NCI-H524 treated with DMSO at 0.1 percent for 48 hours (cell line): ENCODE data around the gene IRF2.

Experiments used
- DNase-seq: peaks from one replicate; lab custom pipeline; 2025; lab: John Stamatoyannopoulos, UW

IRF2 gene

GRCh38 chr4:184368290-184368689, 106.1 kb downstream of the IRF2 start:
- no peak for DNase-seq

- DNase-seq, result no peak
These were observed 110.0 kb downstream of the IRF2 start for GRCh38 chr4:184364100-184364921.

DNA sequence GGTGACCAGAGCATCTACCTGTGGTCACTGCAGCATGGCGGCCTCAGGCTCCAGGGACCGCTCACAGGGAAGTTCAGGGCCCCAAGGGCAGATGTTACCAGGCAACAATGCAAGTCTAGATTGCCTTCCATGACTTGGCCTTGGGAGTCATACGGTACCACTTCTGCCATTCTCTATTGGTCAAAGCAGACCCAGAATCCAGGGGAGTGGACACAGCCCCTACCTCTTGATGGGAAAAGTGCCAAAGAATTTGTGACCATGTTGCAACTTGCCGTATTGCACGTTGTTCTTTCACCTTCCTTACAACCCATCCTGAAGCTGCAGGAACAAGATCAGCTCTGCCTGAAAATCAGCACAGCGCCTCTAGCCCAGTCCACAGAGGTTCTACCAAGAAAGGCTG, 111.1 kb downstream of the IRF2 start:
- DNase-seq, result no peak

DNA sequence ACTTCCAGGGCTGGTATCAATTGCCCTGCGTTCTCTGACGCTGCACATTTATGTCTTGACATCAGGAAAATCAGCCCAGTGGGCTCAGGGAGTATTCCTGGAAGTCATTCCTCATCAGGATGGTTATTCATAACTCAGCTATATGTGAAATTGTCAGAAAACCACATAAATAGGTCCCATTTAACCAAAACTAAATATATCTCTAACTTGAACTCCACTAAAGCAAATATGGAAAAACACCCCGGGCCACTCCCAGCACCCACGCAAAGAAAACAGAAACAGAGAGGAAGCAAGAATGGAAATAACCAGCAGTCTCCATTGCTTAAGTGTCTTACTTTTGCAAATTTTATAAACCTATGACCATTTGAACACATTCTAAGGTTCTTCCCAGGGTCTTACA, 112.0 kb downstream of the IRF2 start:
- no peak for DNase-seq

DNA sequence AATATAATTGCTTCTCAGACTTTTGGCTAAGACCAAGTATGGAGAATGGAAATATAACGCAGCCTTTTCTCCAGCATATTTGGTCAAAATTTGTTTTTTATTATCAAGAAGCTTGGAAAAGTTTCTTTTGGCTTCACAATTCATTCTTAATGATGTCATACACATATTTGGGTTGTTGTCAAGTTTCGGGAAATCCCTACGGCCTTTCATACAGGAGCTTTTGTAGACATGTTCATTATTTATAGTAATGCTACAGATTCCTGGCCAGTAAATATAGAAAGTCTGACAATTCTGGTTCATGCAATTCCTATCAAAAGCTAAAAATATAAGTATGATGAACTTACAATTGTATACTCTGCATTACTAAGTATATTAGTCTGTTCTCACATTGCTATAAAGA, 112.9 kb downstream of the IRF2 start:
- DNase-seq, result no peak

DNA sequence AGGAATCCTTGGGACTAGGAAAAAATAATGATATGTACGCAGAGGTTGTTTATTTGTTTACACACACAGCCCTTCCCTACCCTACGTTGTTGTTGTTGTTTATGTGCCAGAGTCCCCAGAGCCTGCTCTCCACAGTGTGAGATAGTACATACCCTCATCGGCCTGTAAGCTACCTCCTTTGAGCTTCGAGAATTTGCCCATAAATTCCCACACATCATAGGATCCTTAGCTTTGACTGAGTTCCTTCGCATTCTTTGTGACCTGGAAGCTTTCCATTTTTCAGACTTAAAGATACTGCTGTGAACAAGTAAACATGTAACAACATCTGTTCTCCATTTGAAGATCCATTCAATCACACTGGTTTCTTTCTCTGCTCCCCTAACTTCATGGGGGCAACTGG, 114.5 kb downstream of the IRF2 start:
- DNase-seq, result no peak

- no peak for DNase-seq
These were observed 115.7 kb downstream of the IRF2 start for GRCh38 chr4:184358521-184359232.

GRCh38 chr4:184357772-184358171, 116.6 kb downstream of the IRF2 start:
- DNase-seq, result no peak

GRCh38 chr4:184357165-184357564, 117.2 kb downstream of the IRF2 start:
- no peak for DNase-seq

GRCh38 chr4:184356366-184356765, 118.0 kb downstream of the IRF2 start:
- DNase-seq, result no peak

- DNase-seq, result no peak
These were observed 118.5 kb downstream of the IRF2 start for GRCh38 chr4:184355857-184356256.

DNA sequence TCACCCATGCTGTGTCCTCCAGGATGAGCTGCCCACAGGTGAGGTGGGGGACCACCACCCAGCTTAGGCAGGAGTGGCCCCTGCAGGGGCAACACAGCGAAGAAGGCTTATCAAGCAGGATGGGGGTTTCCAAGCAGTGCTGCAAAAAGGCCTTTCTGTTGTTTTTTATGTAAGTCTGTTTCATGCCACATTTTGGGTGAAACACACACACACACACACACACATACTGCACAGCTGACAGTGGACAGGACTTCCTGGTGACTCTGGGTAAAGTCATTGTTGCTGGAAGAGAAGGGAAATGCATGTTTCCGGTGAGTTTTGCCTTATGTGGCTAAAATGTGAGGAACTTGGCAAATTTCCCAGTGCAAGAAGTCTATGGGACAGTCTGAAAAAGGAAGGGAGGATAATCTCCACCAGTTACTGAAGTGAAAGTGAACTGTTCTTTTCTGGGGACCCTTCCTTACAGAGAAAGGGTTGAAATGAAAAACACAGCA, 119.2 kb downstream of the IRF2 start:
- no peak for DNase-seq

DNA sequence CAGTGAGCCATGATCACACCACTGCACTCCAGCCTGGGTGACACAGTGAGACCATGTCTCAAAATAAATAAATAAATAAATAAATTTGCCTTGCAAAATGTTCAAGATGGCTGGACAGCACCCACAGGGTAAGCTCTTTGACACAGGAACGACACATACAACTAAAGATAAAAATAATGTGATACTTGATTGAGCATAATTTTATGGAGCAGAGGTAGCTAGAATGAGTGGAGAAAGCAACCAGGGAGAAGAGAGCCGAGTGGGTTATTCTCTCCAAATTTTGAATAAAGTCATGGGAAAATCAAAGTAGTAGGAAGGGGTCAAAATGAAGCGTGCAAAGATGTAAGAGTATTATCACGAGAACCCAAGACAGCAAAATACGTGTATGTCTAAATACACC, 121.5 kb downstream of the IRF2 start:
- DNase-seq, result no peak

DNA sequence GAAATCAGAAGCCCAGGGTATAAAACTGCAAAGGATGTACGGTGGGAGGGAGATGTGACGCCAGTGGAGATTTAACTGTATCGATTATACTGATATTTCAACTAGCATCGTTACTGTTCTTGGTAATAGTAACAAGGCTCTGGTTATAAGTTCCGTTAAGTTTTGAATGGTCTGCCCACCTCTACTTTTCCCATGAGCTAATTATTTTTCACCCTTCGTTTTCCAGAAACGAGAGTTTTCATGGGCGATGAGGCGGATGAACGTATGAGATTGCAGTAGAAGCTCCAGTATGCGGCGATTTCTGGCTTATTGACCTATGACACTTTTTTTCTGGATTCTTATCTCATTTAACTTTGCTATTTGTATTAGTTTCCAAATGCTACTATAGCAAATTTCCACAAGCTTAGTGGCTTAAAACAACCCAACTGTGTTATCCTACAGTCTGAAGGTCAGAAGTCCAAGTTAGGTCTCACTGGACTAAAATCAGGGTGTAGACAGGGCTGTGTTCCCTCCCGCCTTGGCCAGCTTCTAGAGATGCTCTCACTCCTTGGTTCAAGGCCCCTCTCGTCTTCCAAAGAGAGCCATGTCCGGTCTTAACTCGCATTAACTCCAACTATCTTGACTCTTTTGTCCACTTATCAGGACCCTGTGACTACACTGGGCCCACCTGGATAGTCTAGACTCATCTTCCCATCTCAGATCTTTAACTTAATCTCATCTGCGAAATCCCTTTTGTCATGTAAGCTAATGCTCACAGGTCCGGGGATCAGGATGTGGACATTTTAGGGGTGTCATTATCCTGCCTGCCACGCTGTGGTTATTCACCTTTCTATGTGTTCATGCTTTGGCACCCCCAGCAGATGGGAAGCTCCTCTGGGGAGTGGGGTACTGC, 122.5 kb downstream of the IRF2 start:
- no peak for DNase-seq

- no peak for DNase-seq
These were observed 123.4 kb downstream of the IRF2 start for GRCh38 chr4:184350964-184351363.

DNA sequence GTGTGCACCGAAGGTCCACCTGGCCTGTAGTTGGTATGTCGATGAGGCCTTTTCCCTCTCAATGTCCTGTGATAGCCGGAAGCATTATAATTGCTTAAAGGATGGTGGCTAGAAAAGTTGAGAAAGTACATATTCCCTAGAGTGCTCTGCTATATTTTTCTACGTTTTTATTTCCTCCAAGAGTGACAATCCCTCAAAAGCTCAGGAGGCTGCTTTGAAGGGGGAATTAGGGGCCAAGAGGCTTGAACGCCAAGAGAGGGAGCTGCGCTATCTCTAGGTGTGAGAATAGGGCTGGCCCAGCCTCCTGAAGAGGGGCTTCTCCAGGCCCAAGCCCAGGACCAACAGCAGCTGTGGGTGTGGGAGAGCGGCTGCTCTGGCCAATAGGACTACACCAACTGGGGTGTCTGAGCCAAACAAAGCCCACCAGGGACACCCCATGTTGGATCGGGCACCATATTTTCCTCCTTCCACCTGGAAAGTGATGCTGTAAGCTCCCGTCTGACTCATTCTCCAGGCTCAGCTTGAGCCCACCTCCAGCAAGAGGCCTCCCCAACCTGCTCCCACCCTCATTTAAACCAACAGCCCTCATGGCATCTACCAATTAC, 124.0 kb downstream of the IRF2 start:
- DNase-seq, result no peak

- no peak for DNase-seq
These were observed 124.9 kb downstream of the IRF2 start for GRCh38 chr4:184349283-184350039.

DNA sequence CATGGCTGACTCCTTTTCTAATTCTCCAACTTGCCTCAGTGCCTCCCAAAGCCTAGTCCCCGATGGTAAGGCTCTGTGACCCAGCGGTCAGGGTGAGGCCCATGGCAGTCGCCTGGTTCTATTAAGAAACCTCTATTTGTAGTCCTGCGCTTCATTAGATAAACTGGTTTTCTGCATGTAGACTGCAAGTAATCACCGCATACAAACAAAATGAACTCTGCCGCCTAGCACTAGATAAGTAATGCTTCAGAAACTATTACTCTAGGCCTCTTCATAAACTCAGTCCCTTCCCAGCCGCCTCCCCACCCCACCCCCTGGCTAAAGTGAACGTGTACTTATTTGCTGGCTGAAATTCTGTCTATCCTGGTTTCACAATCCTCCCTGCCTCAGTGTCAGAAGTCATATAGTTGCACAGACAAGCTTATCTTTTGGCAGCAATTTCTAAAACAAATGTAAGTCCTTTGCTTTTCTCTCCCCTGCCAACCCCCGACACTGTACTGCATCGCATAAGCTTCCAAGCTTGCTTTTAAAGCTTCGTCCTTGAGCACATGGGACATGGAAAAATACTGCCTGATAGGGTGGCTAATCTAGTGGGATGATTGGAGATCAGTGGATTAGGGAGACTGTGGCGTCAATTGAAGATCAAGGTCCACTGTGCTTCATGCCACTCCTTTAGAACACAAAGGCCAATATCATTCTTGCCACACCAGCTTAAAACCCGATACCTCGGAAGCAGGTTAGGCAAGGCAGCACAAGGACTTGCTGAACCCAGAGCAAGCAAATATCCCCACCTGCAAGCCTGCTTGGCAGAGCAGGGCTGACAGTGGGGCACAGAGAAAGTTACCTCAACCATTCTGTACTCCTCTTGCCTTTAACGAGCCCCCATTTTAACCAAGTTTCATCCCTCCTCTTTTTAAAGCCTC, 125.8 kb downstream of the IRF2 start:
- DNase-seq, result no peak

- no peak for DNase-seq
These were observed 126.8 kb downstream of the IRF2 start for GRCh38 chr4:184347251-184348239.
